Left ventricle myocardium inferior (tissue), 1 donor: ENCODE data around the gene RNPEPL1. TPM values are rescaled to one million over a fixed set of nuclear protein-coding genes. Genes with fewer than 3 reads are reported as not detected.

ENCODE experiments used
- DNase-seq: peaks from one replicate; pipeline ENCODE4 v3.0.0-alpha.2; 2020
- H3K27ac ChIP-seq: fragments of 200-600 bp; replicated peaks from 2 replicates; pipeline ENCODE4 v1.8.0; 2021
- H3K27me3 ChIP-seq: fragments of 200-600 bp; 2 replicates; pipeline ENCODE4 v1.8.0; 2021; ENCODE audit warnings: low read depth
- H3K36me3 ChIP-seq: fragments of 200-600 bp; 2 replicates; pipeline ENCODE4 v1.8.0; 2021
- H3K4me1 ChIP-seq: fragments of 200-600 bp; 2 replicates; pipeline ENCODE4 v1.8.0; 2021
- H3K4me3 ChIP-seq: fragments of 200-600 bp; 2 replicates; pipeline ENCODE4 v1.8.0; 2021; ENCODE audit warnings: mild to moderate bottlenecking, moderate library complexity
- H3K9me3 ChIP-seq: fragments of 200-600 bp; replicated peaks from 2 replicates; pipeline ENCODE4 v1.8.0; 2021
- CTCF ChIP-seq: fragments of 200-600 bp; IDR thresholded peaks from 2 replicates; pipeline ENCODE4 v1.8.0; 2021; ENCODE audit warnings: antibody characterized with exemption, mild to moderate bottlenecking, borderline replicate concordance
- intact Hi-C: fragments of 100-400 bp; cut with micrococcal nuclease; formaldehyde crosslinking; loops from one replicate; pipeline ENCODE4 v1.11.0; 2022
- total RNA-seq: library from RNA; stranded (reverse); fragmentation: NEBNext Ultra II Directional; extraction: Animal tissue kit (Norgen Biotek cat#: 25700); gene quantifications from one replicate; pipeline ENCODE4 v1.2.1, GENCODE V29; 2021
- donor health status: DM: no; HTN: yes; CAD: no; lungs with severe emphysema.

The RNPEPL1 gene
- total RNA-seq, 1 donor from 2014 or later = 80.1 TPM

- intact Hi-C loops = no loop called here
- H3K4me3 ChIP-seq = no peak overlapping the region
- H3K4me1 ChIP-seq = peaks cover 31% of the 10 kb centered on the region
- no peaks in the 10 kb centered on the region for H3K27me3 ChIP-seq
- peak; percentile 13 for DNase-seq
- H3K27ac ChIP-seq = no peak overlapping the region
- no peaks in the 10 kb centered on the region for H3K9me3 ChIP-seq
- TF ChIP-seq CTCF = no peak
- peaks cover 54% of the 10 kb centered on the region for H3K36me3 ChIP-seq
These were observed 4.8 kb downstream of the RNPEPL1 start for GRCh38 chr2:240573071-240573515.

GRCh38 chr2:240573516-240574385 is 5.5 kb downstream of the RNPEPL1 start:
- H3K9me3 ChIP-seq = no peaks in the 10 kb centered on the region
- peaks cover 37% of the 10 kb centered on the region for H3K4me1 ChIP-seq
- DNase-seq = peak; percentile 13
- intact Hi-C loops = no loop called here
- no peak for TF ChIP-seq CTCF
- no peak overlapping the region for H3K27ac ChIP-seq
- no peaks in the 10 kb centered on the region for H3K27me3 ChIP-seq
- peaks cover 55% of the 10 kb centered on the region for H3K36me3 ChIP-seq
- H3K4me3 ChIP-seq = no peak overlapping the region

- peak; percentile 14 for DNase-seq
- TF ChIP-seq CTCF = no peak
- H3K4me3 ChIP-seq = no peak overlapping the region
- intact Hi-C loops = no loop called here
- H3K36me3 ChIP-seq = peaks cover 55% of the 10 kb centered on the region
- H3K9me3 ChIP-seq = no peaks in the 10 kb centered on the region
- no peaks in the 10 kb centered on the region for H3K27me3 ChIP-seq
- peaks cover 37% of the 10 kb centered on the region for H3K4me1 ChIP-seq
- H3K27ac ChIP-seq = no peak overlapping the region
These were observed 6.3 kb downstream of the RNPEPL1 start for GRCh38 chr2:240574386-240575100.

- intact Hi-C loops = no loop called here
- Histone ChIP-seq H3K27ac (no peak overlapping the region), H3K4me1 (peaks cover 37% of the 10 kb centered on the region), H3K36me3 (peaks cover 55% of the 10 kb centered on the region), H3K27me3 (no peaks in the 10 kb centered on the region), H3K4me3 (no peak overlapping the region), H3K9me3 (no peaks in the 10 kb centered on the region)
- peak; percentile 12 for DNase-seq
- TF ChIP-seq CTCF = no peak
These were observed 7.0 kb downstream of the RNPEPL1 start for GRCh38 chr2:240575101-240575965.

GRCh38 chr2:240576036-240576435 is 7.8 kb downstream of the RNPEPL1 start:
- intact Hi-C loops = no loop called here
- peaks cover 36% of the 10 kb centered on the region for H3K4me1 ChIP-seq
- DNase-seq = peak; percentile 12
- no peak overlapping the region for H3K4me3 ChIP-seq
- H3K9me3 ChIP-seq = peaks cover 3% of the 10 kb centered on the region
- TF ChIP-seq CTCF = no peak
- H3K36me3 ChIP-seq = peaks cover 56% of the 10 kb centered on the region
- no peaks in the 10 kb centered on the region for H3K27me3 ChIP-seq
- H3K27ac ChIP-seq = no peak overlapping the region
